HCT116 (cell line): ENCODE results near the gene STK39. TPM values are rescaled to one million over a fixed set of nuclear protein-coding genes. Genes with fewer than 3 reads are reported as not detected.

Experiments
- ATAC-seq: fragments of 200-7000 bp; cut with Tn5 transposase; 2 replicates; pipeline ENCODE4 v1.9.1; 2020; ENCODE audit warnings: mild to moderate bottlenecking, moderate library complexity
- BruUV-seq: library from RNA; stranded (reverse); fragments of 400-500 nt; replicated peaks from 2 replicates; lab custom pipeline; 2021; lab: Mats Ljungman, UMichigan
- CTCF ChIA-PET: fragments of 300-600 bp; sonication (Branson Sonifier 250); formaldehyde crosslinking; loops from one replicate; lab custom pipeline; 2021; ENCODE audit warnings: antibody characterized with exemption; lab: Charles Lee
- POLR2A ChIA-PET: fragments of 300-600, 350-600 bp; sonication (Branson Sonifier 250); formaldehyde crosslinking; loops from one replicate; lab custom pipeline; 2021; ENCODE audit warnings: antibody characterized with exemption; lab: Charles Lee
- RAD21 ChIA-PET, 2 experiments: fragments of 300-600 bp; sonication (Branson Sonifier 250); formaldehyde crosslinking; loops; one replicate each; lab custom pipeline; 2023; ENCODE audit warnings: low total read pairs in 2 of 2; ENCODE audit not compliant: uncharacterized antibody in 2 of 2, unreplicated experiment in 2 of 2, low non-redundant PET in 1 of 2; lab: Charles Lee
- DNase-seq: peaks from one replicate; pipeline ENCODE4 v3.0.0-alpha.2; 2010; ENCODE audit warnings: low read depth, low spot score
- H2AFZ ChIP-seq: fragments of 200-600 bp; shearing (Covaris generic), sonication (generic); 2 replicates; pipeline ENCODE4 v1.6.1; 2017; ENCODE audit warnings: low read depth, mixed run types, mixed read lengths, antibody characterized with exemption, low read length; ENCODE audit not compliant: poor library complexity, severe bottlenecking
- H3K27ac ChIP-seq: 2 replicates; pipeline ENCODE4 v1.5.1; 2012; ENCODE audit warnings: low read depth, low read length
- H3K27me3 ChIP-seq: fragments of 200-600 bp; sonication (generic); 2 replicates; pipeline ENCODE4 v1.6.1; 2016; ENCODE audit warnings: mixed run types, low read length, mixed read lengths; ENCODE audit not compliant: insufficient read depth
- H3K36me3 ChIP-seq, 2 experiments: fragments of 200-500 bp in 1 of 2; fragments of 200-600 bp in 1 of 2; sonication (Bioruptor generic) in 1 of 2; sonication (generic) in 1 of 2; 2 replicates each; pipeline versions ENCODE4 v1.5.1 to v1.6.1; 2014 to 2016; ENCODE audit warnings: low read length in 2 of 2, inconsistent platforms in 1 of 2, mixed read lengths in 1 of 2, mixed run types in 1 of 2; ENCODE audit not compliant: insufficient read depth in 2 of 2, control insufficient read depth in 1 of 2
- H3K4me1 ChIP-seq, 2 experiments: fragments of 200-600 bp in 1 of 2; sonication (generic) in 1 of 2; 2 replicates each; pipeline versions ENCODE4 v1.5.1 to v1.6.1; 2012 to 2017; ENCODE audit warnings: low read length in 2 of 2, inconsistent platforms in 1 of 2, mild to moderate bottlenecking in 1 of 2, mixed read lengths in 1 of 2, mixed run types in 1 of 2, moderate library complexity in 1 of 2; ENCODE audit not compliant: insufficient read depth in 2 of 2, control insufficient read depth in 1 of 2
- H3K4me2 ChIP-seq: fragments of 200-600 bp; sonication (generic); 2 replicates; pipeline ENCODE4 v1.6.1; 2017; ENCODE audit warnings: mixed run types, low read length, mixed read lengths
- H3K4me3 ChIP-seq, 2 experiments: fragments of 200-600 bp in 1 of 2; sonication (generic) in 1 of 2; replicated peaks in 1 of 2; 2 replicates each; pipeline ENCODE4 v1.5.1; 2011 to 2016; ENCODE audit warnings: low read length in 2 of 2, control low read depth in 1 of 2, low read depth in 1 of 2, mild to moderate bottlenecking in 1 of 2, mixed read lengths in 1 of 2, mixed run types in 1 of 2
- H3K79me2 ChIP-seq: fragments of 200-600 bp; sonication (generic); 2 replicates; pipeline ENCODE4 v1.6.1; 2017; ENCODE audit warnings: mild to moderate bottlenecking, mixed run types, low read length, moderate library complexity, mixed read lengths; ENCODE audit not compliant: insufficient read depth
- H3K9ac ChIP-seq: fragments of 200-600 bp; sonication (generic); 2 replicates; pipeline ENCODE4 v1.6.1; 2016; ENCODE audit warnings: low read length, mixed read lengths
- H3K9me2 ChIP-seq: fragments of 200-600 bp; sonication (generic), shearing (Covaris generic); 2 replicates; pipeline ENCODE4 v1.6.1; 2017; ENCODE audit warnings: mixed run types, mild to moderate bottlenecking, moderate library complexity; ENCODE audit not compliant: insufficient read depth
- H3K9me3 ChIP-seq, 2 experiments: fragments of 200-500 bp in 1 of 2; fragments of 200-600 bp in 1 of 2; sonication (Bioruptor generic) in 1 of 2; sonication (generic) in 1 of 2; 2 replicates each; pipeline ENCODE4 v1.6.1; 2014 to 2017; ENCODE audit warnings: low read length in 2 of 2, mixed read lengths in 2 of 2, inconsistent platforms in 1 of 2, low read depth in 1 of 2, mild to moderate bottlenecking in 1 of 2, mixed run types in 1 of 2, moderate library complexity in 1 of 2; ENCODE audit not compliant: control insufficient read depth in 1 of 2, insufficient read depth in 1 of 2
- H4K20me1 ChIP-seq: fragments of 200-600 bp; sonication (generic), shearing (Covaris generic); 2 replicates; pipeline ENCODE4 v1.6.1; 2017; ENCODE audit warnings: mixed run types, mild to moderate bottlenecking, moderate library complexity; ENCODE audit not compliant: insufficient read depth
- ATF3 ChIP-seq: IDR thresholded peaks from 2 replicates; pipeline ENCODE4 v1.6.1; 2012
- CBX3 ChIP-seq: IDR thresholded peaks from 2 replicates; pipeline ENCODE4 v1.6.1; 2012; ENCODE audit warnings: low read depth
- CEBPB ChIP-seq: IDR thresholded peaks from 2 replicates; pipeline ENCODE4 v1.6.1; 2012; ENCODE audit warnings: low read depth
- EGR1 ChIP-seq: IDR thresholded peaks from 2 replicates; pipeline ENCODE4 v1.6.1; 2012; ENCODE audit warnings: low read depth
- EZH2phosphoT487 ChIP-seq: fragments of 200-600 bp; IDR thresholded peaks from 2 replicates; pipeline ENCODE4 v1.6.1; 2018; ENCODE audit warnings: antibody characterized with exemption, borderline replicate concordance
- JUND ChIP-seq: IDR thresholded peaks from 2 replicates; pipeline ENCODE4 v1.6.1; 2012
- POLR2AphosphoS5 ChIP-seq: IDR thresholded peaks from 2 replicates; pipeline ENCODE4 v1.6.1; 2011; ENCODE audit warnings: mild to moderate bottlenecking, low read depth, low read length, moderate library complexity
- RAD21 ChIP-seq: IDR thresholded peaks from 2 replicates; pipeline ENCODE4 v1.6.1; 2012; ENCODE audit warnings: low read depth, mild to moderate bottlenecking
- SIN3A ChIP-seq: IDR thresholded peaks from 2 replicates; pipeline ENCODE4 v1.6.1; 2012; ENCODE audit warnings: low read depth
- SRF ChIP-seq: IDR thresholded peaks from 2 replicates; pipeline ENCODE4 v1.6.1; 2012; ENCODE audit warnings: low read depth
- TCF7L2 ChIP-seq: IDR thresholded peaks from 2 replicates; pipeline ENCODE4 v1.7.0; 2011; ENCODE audit warnings: borderline replicate concordance, inconsistent platforms; ENCODE audit not compliant: insufficient read depth, insufficient read length; ENCODE audit errors: extremely low read depth
- YY1 ChIP-seq: IDR thresholded peaks from 2 replicates; pipeline ENCODE4 v1.6.1; 2011; ENCODE audit warnings: low read length, low read depth, moderate library complexity, mild to moderate bottlenecking; ENCODE audit not compliant: insufficient replicate concordance; ENCODE audit errors: extremely low read depth
- ZBTB33 ChIP-seq: IDR thresholded peaks from 2 replicates; pipeline ENCODE4 v1.6.1; 2011; ENCODE audit warnings: mild to moderate bottlenecking, low read length, moderate library complexity; ENCODE audit not compliant: insufficient replicate concordance; ENCODE audit errors: extremely low read depth
- ZFX ChIP-seq: fragments of 450-650 bp; IDR thresholded peaks from 2 replicates; pipeline ENCODE4 v1.6.1; 2017
- ZNF274 ChIP-seq: fragments of 200-500 bp; sonication (Bioruptor generic); IDR thresholded peaks from 2 replicates; pipeline ENCODE4 v1.6.1; 2014; ENCODE audit warnings: mild to moderate bottlenecking, low read depth, low read length, inconsistent platforms
- intact Hi-C: fragments of 100-400 bp; cut with micrococcal nuclease; formaldehyde crosslinking; loops from 2 replicates; pipeline ENCODE4 v1.10.0; 2022
- total RNA-seq: library from RNA; stranded (reverse); gene quantifications from one replicate; pipeline ENCODE4 v1.2.1, GENCODE V29; 2021; ENCODE audit not compliant: unreplicated experiment
- TF ChIP-seq, protein P1 (sequence below): IDR thresholded peaks from 2 replicates; pipeline ENCODE4 v1.6.1; 2012

STK39 gene
- total RNA-seq, 1 experiment from 2014 or later: 118 TPM

- TF ChIP-seq ZBTB33: no peak
- no peak for TF ChIP-seq TCF7L2
- no peak for TF ChIP-seq ATF3
- TF ChIP-seq, protein P1, sequence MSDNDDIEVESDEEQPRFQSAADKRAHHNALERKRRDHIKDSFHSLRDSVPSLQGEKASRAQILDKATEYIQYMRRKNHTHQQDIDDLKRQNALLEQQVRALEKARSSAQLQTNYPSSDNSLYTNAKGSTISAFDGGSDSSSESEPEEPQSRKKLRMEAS: no peak
- TF ChIP-seq EGR1: no peak
- TF ChIP-seq CBX3: no peak
Measured at GRCh38 chr2:168039881-168040280, 207.5 kb downstream of the STK39 start (continued).

DNA sequence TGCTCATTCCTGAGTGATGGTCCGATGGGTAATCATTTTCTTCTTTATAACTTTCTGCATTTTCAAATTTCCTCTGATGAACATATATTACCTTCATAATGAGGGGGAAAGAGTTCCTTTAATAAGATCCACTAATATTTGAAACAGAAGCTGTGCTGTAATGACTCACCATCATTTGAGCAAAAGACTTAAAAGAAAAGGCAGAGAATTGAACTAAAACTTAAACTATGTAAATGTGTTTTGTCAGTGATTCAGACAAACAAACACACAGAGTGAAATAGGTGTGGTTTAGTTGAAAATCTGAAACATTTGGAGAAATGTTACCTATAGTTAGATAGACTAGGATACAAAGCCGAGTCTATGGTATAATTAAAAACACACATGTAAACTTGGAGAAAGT lies 209.6 kb downstream of the STK39 start:
- H2AFZ ChIP-seq: no peak overlapping the region
- intact Hi-C loops: no loop called here
- no peaks in the 10 kb centered on the region for H3K9me3 ChIP-seq
- BruUV-seq: no TSS peak
- CTCF ChIA-PET: no interaction called here
- no peak overlapping the region for H3K4me2 ChIP-seq
- no peaks in the 10 kb centered on the region; a peak in 1 of 4 replicates for H3K36me3 ChIP-seq
- no peaks in the 10 kb centered on the region for H3K27me3 ChIP-seq
- no peaks in the 10 kb centered on the region for H3K9me2 ChIP-seq
- no peak overlapping the region for H3K27ac ChIP-seq
- TF ChIP-seq CEBPB (no peak), SIN3A (no peak), SRF (no peak), JUND (no peak), ZNF274 (no peak), YY1 (no peak), ZFX (no peak), EZH2phosphoT487 (no peak), RAD21 (no peak), POLR2AphosphoS5 (no peak), CBX3 (no peak)
- TF ChIP-seq, protein P1: no peak
- POLR2A ChIA-PET: no interaction called here
- H4K20me1 ChIP-seq: 0 out of 2 replicates have a peak, but pooled peaks cover 4% of the 10 kb centered on the region
- H3K4me1 ChIP-seq: no peaks in the 10 kb centered on the region
- DNase-seq (no peak), ATAC-seq (no peak)
- H3K4me3 ChIP-seq: no peak overlapping the region
- peaks cover 10% of the 10 kb centered on the region; the same call in 1 of the 2 replicates for H3K79me2 ChIP-seq
- H3K9ac ChIP-seq: no peak overlapping the region
- RAD21 ChIA-PET: no interaction called here
